ENCODE data around the gene TERB1.

Gene TERB1

GRCh38 chr16:66705790-66706505 is 95.4 kb downstream of the TERB1 start:
- peak in 7 of 56 donors; percentile 6 to 25 (median 19) for DNase-seq

All from amygdala (tissue), 56 donors.